CD4-positive, alpha-beta T cell (primary cell): ENCODE data around the gene ZNF277. TPM values are rescaled to one million over a fixed set of nuclear protein-coding genes. Genes with fewer than 3 reads are reported as not detected.

ENCODE experiments used
- ATAC-seq: fragments of 200-7000 bp; cut with Tn5 transposase; one replicate; pipeline ENCODE4 v1.10.0; 2022; ENCODE audit warnings: mild to moderate bottlenecking; ENCODE audit not compliant: poor library complexity
- CTCF ChIA-PET: fragments of 350-600 bp; sonication (Branson Sonifier 250); formaldehyde crosslinking; loops from one replicate; lab custom pipeline; 2021; ENCODE audit warnings: antibody characterized with exemption, inconsistent platforms; lab: Charles Lee
- POLR2A ChIA-PET: fragments of 350-600 bp; sonication (Branson Sonifier 250); formaldehyde crosslinking; loops from one replicate; lab custom pipeline; 2021; ENCODE audit warnings: antibody characterized with exemption, inconsistent platforms; lab: Charles Lee
- DNase-seq, 14 experiments: peaks; one replicate each; pipeline ENCODE4 v3.0.0-alpha.2; 2013 to 2020; ENCODE audit warnings: mixed read lengths in 2 of 14
- H3K27ac ChIP-seq, 2 donors: one replicate each; pipeline versions ENCODE4 v1.5.1 to v1.7.0; 2013; ENCODE audit warnings: low read length in 2 of 2, low read depth in 1 of 2, mild to moderate bottlenecking in 1 of 2
- H3K27me3 ChIP-seq, 2 experiments: 1 replicate in 1 of 2; 2 replicates in 1 of 2; pipeline versions ENCODE4 v1.6.1 to v1.7.0; 2013; ENCODE audit warnings: low read length in 2 of 2, control low read depth in 1 of 2, mild to moderate bottlenecking in 1 of 2, moderate library complexity in 1 of 2; ENCODE audit not compliant: insufficient read depth in 2 of 2, control insufficient read depth in 1 of 2
- H3K36me3 ChIP-seq: one replicate; pipeline ENCODE4 v1.6.1; 2013; ENCODE audit warnings: low read length, control low read depth; ENCODE audit not compliant: insufficient read depth
- H3K4me1 ChIP-seq: one replicate; pipeline ENCODE4 v1.6.1; 2013; ENCODE audit warnings: low read length, control low read depth; ENCODE audit not compliant: insufficient read depth
- H3K4me3 ChIP-seq: one replicate; pipeline ENCODE4 v1.5.1; 2013; ENCODE audit warnings: mild to moderate bottlenecking, low read length, moderate library complexity
- H3K9me3 ChIP-seq, 2 experiments: 1 replicate in 1 of 2; 2 replicates in 1 of 2; pipeline versions ENCODE4 v1.6.1 to v1.7.0; 2013; ENCODE audit warnings: low read length in 2 of 2, mild to moderate bottlenecking in 2 of 2, control low read depth in 1 of 2, moderate library complexity in 1 of 2; ENCODE audit not compliant: control insufficient read depth in 1 of 2, insufficient read depth in 1 of 2
- H3K27ac Mint-ChIP-seq: one replicate; pipeline ENCODE4 v1.8.0; 2020; ENCODE audit warnings: mixed read lengths
- H3K27me3 Mint-ChIP-seq: one replicate; pipeline ENCODE4 v1.8.0; 2021; ENCODE audit warnings: mixed read lengths
- H3K36me3 Mint-ChIP-seq: one replicate; pipeline ENCODE4 v1.8.0; 2021; ENCODE audit warnings: low read depth, mixed read lengths
- H3K4me1 Mint-ChIP-seq: one replicate; pipeline ENCODE4 v1.8.0; 2021; ENCODE audit warnings: low read depth, mixed read lengths
- H3K4me3 Mint-ChIP-seq: one replicate; pipeline ENCODE4 v1.8.0; 2020; ENCODE audit warnings: mild to moderate bottlenecking, mixed read lengths
- H3K9me3 Mint-ChIP-seq: one replicate; pipeline ENCODE4 v1.8.0; 2020; ENCODE audit warnings: mixed read lengths
- intact Hi-C, 2 experiments: fragments of 100-400 bp; cut with DNase I in 1 of 2; cut with micrococcal nuclease in 1 of 2; formaldehyde crosslinking; loops; one replicate each; pipeline versions ENCODE4 v1.15.1 to v1.9.0; 2023 to 2025; cut with DNase I, micrococcal nuclease
- total RNA-seq, 174 experiments: library from RNA in 2 of 174; stranded (reverse) in 2 of 174; gene quantifications; one replicate each; pipeline ENCODE4 v1.2.3 and lab custom pipeline; 2021 to 2026
- TF ChIP-seq, protein P1 (sequence below): fragments of 200-600 bp; IDR thresholded peaks from one replicate; pipeline ENCODE4 v1.8.0; 2022; ENCODE audit warnings: antibody characterized with exemption, mild to moderate bottlenecking

ZNF277 gene
- total RNA-seq, 2 experiments from 2014 or later, result 21.6 to 22.5 TPM

DNA sequence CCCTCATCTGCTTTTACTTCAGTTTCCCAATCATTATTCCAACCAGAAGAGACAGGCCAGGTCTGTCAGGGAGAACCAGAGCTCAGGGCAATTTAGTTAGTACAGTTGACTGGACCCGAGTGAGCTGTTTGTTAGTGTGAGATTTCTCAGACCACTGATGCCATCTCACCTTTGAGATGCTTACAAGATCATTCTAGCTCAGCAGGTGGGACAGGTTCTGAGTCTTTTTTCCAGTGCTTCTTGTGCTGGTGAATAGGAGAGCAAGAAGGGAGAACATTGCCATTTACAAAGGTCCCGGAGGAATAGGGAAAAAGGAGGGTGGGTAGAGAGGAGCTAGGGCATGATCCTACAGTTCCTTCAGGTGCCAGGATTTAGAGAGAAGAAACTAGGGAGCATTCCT lies 131.4 kb downstream of the ZNF277 start:
- intact Hi-C loops, result no loop called here
- H3K4me3 ChIP-seq, result no peak overlapping the region
- TF ChIP-seq, protein P1, sequence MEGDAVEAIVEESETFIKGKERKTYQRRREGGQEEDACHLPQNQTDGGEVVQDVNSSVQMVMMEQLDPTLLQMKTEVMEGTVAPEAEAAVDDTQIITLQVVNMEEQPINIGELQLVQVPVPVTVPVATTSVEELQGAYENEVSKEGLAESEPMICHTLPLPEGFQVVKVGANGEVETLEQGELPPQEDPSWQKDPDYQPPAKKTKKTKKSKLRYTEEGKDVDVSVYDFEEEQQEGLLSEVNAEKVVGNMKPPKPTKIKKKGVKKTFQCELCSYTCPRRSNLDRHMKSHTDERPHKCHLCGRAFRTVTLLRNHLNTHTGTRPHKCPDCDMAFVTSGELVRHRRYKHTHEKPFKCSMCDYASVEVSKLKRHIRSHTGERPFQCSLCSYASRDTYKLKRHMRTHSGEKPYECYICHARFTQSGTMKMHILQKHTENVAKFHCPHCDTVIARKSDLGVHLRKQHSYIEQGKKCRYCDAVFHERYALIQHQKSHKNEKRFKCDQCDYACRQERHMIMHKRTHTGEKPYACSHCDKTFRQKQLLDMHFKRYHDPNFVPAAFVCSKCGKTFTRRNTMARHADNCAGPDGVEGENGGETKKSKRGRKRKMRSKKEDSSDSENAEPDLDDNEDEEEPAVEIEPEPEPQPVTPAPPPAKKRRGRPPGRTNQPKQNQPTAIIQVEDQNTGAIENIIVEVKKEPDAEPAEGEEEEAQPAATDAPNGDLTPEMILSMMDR, result no peak
- H3K27me3 ChIP-seq, result no peaks in the 10 kb centered on the region
- H3K4me1 ChIP-seq, result no peaks in the 10 kb centered on the region
- Mint-ChIP-seq H3K36me3 (peaks cover 94% of the 10 kb centered on the region), H3K4me1 (no peaks in the 10 kb centered on the region), H3K27ac (no peak overlapping the region), H3K4me3 (no peak overlapping the region), H3K27me3 (no peaks in the 10 kb centered on the region), H3K9me3 (peaks cover under 1% of the 10 kb centered on the region)
- POLR2A ChIA-PET, result no interaction called here
- no peaks in the 10 kb centered on the region for H3K9me3 ChIP-seq
- peaks cover 40% of the 10 kb centered on the region for H3K36me3 ChIP-seq
- H3K27ac ChIP-seq, result no peak overlapping the region
- CTCF ChIA-PET, result no interaction called here
- ATAC-seq, result no peak
- no peak for DNase-seq

DNA sequence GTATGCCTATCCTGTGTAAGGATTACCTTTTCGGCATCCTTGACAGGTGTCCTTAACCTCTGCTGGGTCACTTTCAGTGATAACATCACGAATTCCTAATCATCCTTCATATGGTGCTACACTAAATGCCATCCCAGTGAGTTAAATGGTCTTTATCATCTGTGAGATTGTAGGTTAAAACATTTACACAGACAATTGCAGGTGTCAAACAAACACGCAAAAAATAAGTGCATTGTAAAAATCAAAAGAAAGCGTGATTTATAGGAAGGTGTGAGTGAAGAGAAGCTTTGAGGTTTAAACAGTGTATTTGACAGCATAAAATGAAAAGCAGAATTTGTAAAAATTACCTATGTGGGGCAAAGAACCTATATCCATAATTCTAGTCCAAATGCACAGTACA lies 132.3 kb downstream of the ZNF277 start:
- Histone ChIP-seq H3K9me3 (no peaks in the 10 kb centered on the region), H3K36me3 (peaks cover 43% of the 10 kb centered on the region), H3K4me3 (no peak overlapping the region), H3K27ac (no peak overlapping the region), H3K4me1 (no peaks in the 10 kb centered on the region), H3K27me3 (no peaks in the 10 kb centered on the region)
- TF ChIP-seq, protein P1, result no peak
- ATAC-seq (no peak), DNase-seq (no peak)
- Mint-ChIP-seq H3K9me3 (peaks cover 6% of the 10 kb centered on the region), H3K27me3 (no peaks in the 10 kb centered on the region), H3K4me1 (no peaks in the 10 kb centered on the region), H3K36me3 (peaks cover 97% of the 10 kb centered on the region), H3K4me3 (no peak overlapping the region), H3K27ac (no peak overlapping the region)
- POLR2A ChIA-PET, result no interaction called here
- CTCF ChIA-PET, result no interaction called here
- intact Hi-C loops, result no loop called here

DNA sequence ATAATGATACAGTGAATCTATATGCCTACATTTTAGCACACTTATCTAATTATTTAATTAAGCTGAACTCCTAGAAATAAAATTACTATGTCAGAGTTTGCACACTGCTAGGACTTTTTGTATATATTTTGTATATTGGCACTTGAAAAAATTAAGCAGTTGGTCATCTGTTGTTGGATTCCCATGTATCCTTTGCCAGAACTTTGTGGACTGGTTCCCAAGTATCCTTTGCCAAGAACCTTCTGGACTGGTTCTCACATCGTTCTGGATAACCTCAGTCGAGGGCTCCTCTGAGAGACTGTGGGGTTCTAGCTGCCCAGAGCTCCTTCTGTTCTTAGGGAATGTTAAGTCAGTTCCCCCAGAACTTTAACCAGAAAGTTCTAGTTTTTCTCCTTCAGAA lies 135.0 kb downstream of the ZNF277 start:
- intact Hi-C loops, result no loop called here
- no peak overlapping the region for H3K27ac Mint-ChIP-seq
- H3K4me3 Mint-ChIP-seq, result no peak overlapping the region
- ATAC-seq, result no peak
- no peaks in the 10 kb centered on the region for H3K4me1 Mint-ChIP-seq
- no peaks in the 10 kb centered on the region for H3K27me3 Mint-ChIP-seq
- H3K9me3 Mint-ChIP-seq, result peaks cover 12% of the 10 kb centered on the region
- H3K4me1 ChIP-seq, result no peaks in the 10 kb centered on the region
- H3K36me3 ChIP-seq, result peaks cover 39% of the 10 kb centered on the region
- CTCF ChIA-PET, result no interaction called here
- TF ChIP-seq, protein P1, result no peak
- no peak for DNase-seq
- H3K27ac ChIP-seq, result no peak overlapping the region
- H3K27me3 ChIP-seq, result no peaks in the 10 kb centered on the region
- H3K4me3 ChIP-seq, result no peak overlapping the region
- POLR2A ChIA-PET, result no interaction called here
- H3K9me3 ChIP-seq, result peaks cover 0 to 6% of the 10 kb centered on the region in 2 experiments
- H3K36me3 Mint-ChIP-seq, result peaks cover 94% of the 10 kb centered on the region
